Nephron progenitor cell (in vitro differentiated cells): ENCODE results near the gene DLX6.

Experiments used
- DNase-seq: peaks from one replicate; pipeline ENCODE4 v3.0.0; 2021
- H3K27ac Mint-ChIP-seq: 2 replicates; pipeline ENCODE4 v1.8.0; 2021; ENCODE audit warnings: mild to moderate bottlenecking, moderate library complexity, mixed read lengths
- H3K27me3 Mint-ChIP-seq: 2 replicates; pipeline ENCODE4 v1.8.0; 2021; ENCODE audit warnings: mild to moderate bottlenecking, low read depth, mixed read lengths; ENCODE audit not compliant: poor library complexity
- H3K36me3 Mint-ChIP-seq: 2 replicates; pipeline ENCODE4 v1.8.0; 2021; ENCODE audit warnings: low read depth, mixed read lengths
- H3K4me1 Mint-ChIP-seq: 2 replicates; pipeline ENCODE4 v1.8.0; 2021; ENCODE audit warnings: mixed read lengths
- H3K4me3 Mint-ChIP-seq: 2 replicates; pipeline ENCODE4 v1.8.0; 2021; ENCODE audit warnings: mild to moderate bottlenecking, moderate library complexity, mixed read lengths
- H3K9me3 Mint-ChIP-seq: 2 replicates; pipeline ENCODE4 v1.8.0; 2021; ENCODE audit warnings: mild to moderate bottlenecking, moderate library complexity, mixed read lengths
- CTCF ChIP-seq: fragments of 200-600 bp; sonication (generic); IDR thresholded peaks from 2 replicates; pipeline ENCODE4 v1.5.0; 2021; ENCODE audit warnings: antibody characterized with exemption

The DLX6 gene

GRCh38 chr7:97021747-97022490, 16.6 kb downstream of the DLX6 start:
- Mint-ChIP-seq H3K27ac (no peak overlapping the region), H3K27me3 (peaks cover 100% of the 10 kb centered on the region), H3K36me3 (no peaks in the 10 kb centered on the region), H3K4me3 (peak overlapping the region; percentile 70), H3K4me1 (peaks cover 60% of the 10 kb centered on the region), H3K9me3 (no peaks in the 10 kb centered on the region)
- DNase-seq = peak; percentile 29
- no peak for TF ChIP-seq CTCF

- Mint-ChIP-seq H3K36me3 (no peaks in the 10 kb centered on the region), H3K4me1 (peaks cover 52% of the 10 kb centered on the region), H3K4me3 (peak overlapping the region; percentile 30), H3K27me3 (peaks cover 100% of the 10 kb centered on the region), H3K9me3 (no peaks in the 10 kb centered on the region), H3K27ac (no peak overlapping the region)
- TF ChIP-seq CTCF = no peak
- DNase-seq = peak; percentile 22
Observed at GRCh38 chr7:97022491-97023306, 17.3 kb downstream of the DLX6 start.

- Mint-ChIP-seq H3K27ac (no peak within 1 kb of the TSS), H3K4me1 (peaks cover 50% of the 10 kb centered on the region), H3K4me3 (peak within 1 kb of the TSS; percentile 75), H3K9me3 (no peaks in the 10 kb centered on the region), H3K36me3 (no peaks in the 10 kb centered on the region), H3K27me3 (peaks cover 97% of the 10 kb centered on the region)
- peak; percentile 51 for DNase-seq
- no peak for TF ChIP-seq CTCF
Observed at GRCh38 chr7:97024209-97025129, 19.1 kb downstream of the DLX6 start, which contains the start of gene DLX5. DLX5 (minus strand) TSS chr7:97024831; CDS start chr7:97024623, 208 bp downstream.

- peak overlapping the region; percentile 75 for H3K4me3 Mint-ChIP-seq
- no peak for DNase-seq
- H3K27ac Mint-ChIP-seq = no peak overlapping the region
- TF ChIP-seq CTCF = no peak
- H3K9me3 Mint-ChIP-seq = no peaks in the 10 kb centered on the region
- H3K36me3 Mint-ChIP-seq = no peaks in the 10 kb centered on the region
- peaks cover 50% of the 10 kb centered on the region for H3K4me1 Mint-ChIP-seq
- H3K27me3 Mint-ChIP-seq = peaks cover 96% of the 10 kb centered on the region
Observed at GRCh38 chr7:97025130-97025499, 19.8 kb downstream of the DLX6 start.

- Mint-ChIP-seq H3K27ac (no peak overlapping the region), H3K4me3 (peak overlapping the region; percentile 58), H3K36me3 (no peaks in the 10 kb centered on the region), H3K4me1 (peaks cover 44% of the 10 kb centered on the region), H3K27me3 (peaks cover 95% of the 10 kb centered on the region), H3K9me3 (no peaks in the 10 kb centered on the region)
- DNase-seq = peak; percentile 26
- TF ChIP-seq CTCF = no peak
Observed at GRCh38 chr7:97025983-97026714, 20.8 kb downstream of the DLX6 start.
